GM12878 (cell line): Measurements from ENCODE around the gene RPL18. TPM values are rescaled to one million over a fixed set of nuclear protein-coding genes. Genes with fewer than 3 reads are reported as not detected.

ENCODE experiments used
- CTCF ChIP-seq, 3 experiments: IDR thresholded peaks in 2 of 3; conservative IDR thresholded peaks in 1 of 3; 2 replicates each; pipeline ENCODE4 v1.5.1; 2011; ENCODE audit warnings: low read depth in 3 of 3, low read length in 3 of 3, mild to moderate bottlenecking in 3 of 3, control low read depth in 2 of 3, moderate library complexity in 2 of 3, inconsistent platforms in 1 of 3, mixed read lengths in 1 of 3; ENCODE audit not compliant: control insufficient read depth in 2 of 3, insufficient read depth in 1 of 3; ENCODE audit errors: extremely low read depth in 1 of 3
- E4F1 ChIP-seq: fragments of 450-650 bp; IDR thresholded peaks from 2 replicates; pipeline ENCODE4 v1.6.1; 2018; ENCODE audit warnings: borderline replicate concordance, mild to moderate bottlenecking; ENCODE audit not compliant: partially characterized antibody
- ESRRA ChIP-seq: IDR thresholded peaks from 2 replicates; pipeline ENCODE4 v1.6.1; 2012; ENCODE audit warnings: mild to moderate bottlenecking, low read length, improper control_type of control experiment
- IKZF1 ChIP-seq: fragments of 450-650 bp; conservative IDR thresholded peaks from 2 replicates; pipeline ENCODE4 v1.6.1; 2017; ENCODE audit warnings: antibody characterized with exemption, mild to moderate bottlenecking
- IKZF2 ChIP-seq, 2 experiments: fragments of 450-650 bp; IDR thresholded peaks; 2 replicates each; pipeline ENCODE4 v1.6.1; 2017; ENCODE audit warnings: mild to moderate bottlenecking in 2 of 2, moderate library complexity in 2 of 2
- KLF5 ChIP-seq: fragments of 450-650 bp; IDR thresholded peaks from 2 replicates; pipeline ENCODE4 v1.6.1; 2014; ENCODE audit warnings: mild to moderate bottlenecking; ENCODE audit not compliant: partially characterized antibody
- LARP7 ChIP-seq: fragments of 450-650 bp; IDR thresholded peaks from 2 replicates; pipeline ENCODE4 v1.6.1; 2017; ENCODE audit warnings: mild to moderate bottlenecking
- MEF2A ChIP-seq: IDR thresholded peaks from 2 replicates; pipeline ENCODE4 v1.6.1; 2011; ENCODE audit warnings: low read depth, mild to moderate bottlenecking, low read length, moderate library complexity; ENCODE audit not compliant: insufficient read depth
- MEF2B ChIP-seq: fragments of 450-650 bp; IDR thresholded peaks from 2 replicates; pipeline ENCODE4 v1.6.1; 2018; ENCODE audit warnings: mild to moderate bottlenecking, moderate library complexity; ENCODE audit not compliant: partially characterized antibody, poor library complexity, severe bottlenecking
- MTA2 ChIP-seq: fragments of 450-650 bp; IDR thresholded peaks from 2 replicates; pipeline ENCODE4 v1.6.1; 2016; ENCODE audit warnings: low read depth, mild to moderate bottlenecking, moderate library complexity
- MYB ChIP-seq: fragments of 150-350 bp; IDR thresholded peaks from 2 replicates; pipeline ENCODE4 v1.6.1; 2014; ENCODE audit warnings: mild to moderate bottlenecking, low read depth, low read length, borderline replicate concordance
- MYC ChIP-seq: IDR thresholded peaks from 2 replicates; pipeline ENCODE4 v1.6.1; 2011; ENCODE audit warnings: mild to moderate bottlenecking, low read length, moderate library complexity, inconsistent platforms; ENCODE audit not compliant: insufficient read depth, insufficient replicate concordance, insufficient read length, severe bottlenecking
- NBN ChIP-seq: fragments of 450-650 bp; IDR thresholded peaks from 2 replicates; pipeline ENCODE4 v1.6.1; 2016
- NFIC ChIP-seq: IDR thresholded peaks from 2 replicates; pipeline ENCODE4 v1.6.1; 2012; ENCODE audit warnings: low read depth, mild to moderate bottlenecking, inconsistent platforms, low read length, moderate library complexity
- NFYB ChIP-seq: IDR thresholded peaks from 2 replicates; pipeline ENCODE4 v1.6.1; 2011; ENCODE audit warnings: low read depth, mild to moderate bottlenecking, low read length, improper control_type of control experiment, moderate library complexity; ENCODE audit not compliant: insufficient read depth
- PML ChIP-seq: IDR thresholded peaks from 2 replicates; pipeline ENCODE4 v1.6.1; 2012; ENCODE audit warnings: low read length, inconsistent platforms
- POU2F2 ChIP-seq: IDR thresholded peaks from 3 replicates; pipeline ENCODE4 v1.6.1; 2011; ENCODE audit warnings: low read depth, mild to moderate bottlenecking, low read length, borderline replicate concordance
- RBBP5 ChIP-seq: fragments of 200-600 bp; sonication (generic); conservative IDR thresholded peaks from 2 replicates; pipeline ENCODE4 v1.6.1; 2016
- RCOR1 ChIP-seq: conservative IDR thresholded peaks from 2 replicates; pipeline ENCODE4 v1.6.1; 2012; ENCODE audit warnings: low read depth, low read length, improper control_type of control experiment
- SREBF2 ChIP-seq: IDR thresholded peaks from 2 replicates; pipeline ENCODE4 v1.6.1; 2012; ENCODE audit warnings: mild to moderate bottlenecking, low read length
- STAT1 ChIP-seq: fragments of 450-650 bp; conservative IDR thresholded peaks from 2 replicates; pipeline ENCODE4 v1.6.1; 2014; ENCODE audit warnings: antibody characterized with exemption, mild to moderate bottlenecking
- TBL1XR1 ChIP-seq: IDR thresholded peaks from 2 replicates; pipeline ENCODE4 v1.6.1; 2012; ENCODE audit warnings: low read depth, low read length, improper control_type of control experiment
- TCF3 ChIP-seq: IDR thresholded peaks from 2 replicates; pipeline ENCODE4 v1.6.1; 2012; ENCODE audit warnings: low read depth, mild to moderate bottlenecking, low read length, borderline replicate concordance; ENCODE audit not compliant: insufficient read depth
- ZBTB33 ChIP-seq: fragments of 450-650 bp; IDR thresholded peaks from 2 replicates; pipeline ENCODE4 v1.6.1; 2017; ENCODE audit warnings: mild to moderate bottlenecking
- ZNF274 ChIP-seq: IDR thresholded peaks from one replicate; pipeline ENCODE4 v1.8.0; 2011; ENCODE audit not compliant: insufficient read length, insufficient read depth
- polyA plus RNA-seq, 11 experiments: library from polyadenylated mRNA; depleted of rRNA in 4 of 11; unstranded in 6 of 11; stranded (reverse) in 5 of 11; fragments of >200 nt; fragmentation: Nextera tagmentation in 4 of 11; fragmentation: Illumina TruSeq in 1 of 11; extraction: Ambion mirVana in 4 of 11; extraction: Trizol in 1 of 11; gene quantifications; 1 replicate in 1 of 11; 2 replicates in 10 of 11; pipeline versions ENCODE4 v1.2.1 to v1.2.3, GENCODE V29; 2011 to 2016; ENCODE audit warnings: inconsistent platforms in 2 of 11, missing spikeins in 2 of 11, low read depth in 1 of 11
- total RNA-seq, 4 experiments: library from RNA; depleted of rRNA in 3 of 4; stranded (reverse); fragments of >200 nt in 3 of 4; fragmentation: Illumina TruSeq in 1 of 4; extraction: Trizol in 1 of 4; gene quantifications; 2 replicates each; pipeline versions ENCODE4 v1.2.1 to v1.2.3, GENCODE V29; 2013 to 2021

Gene RPL18
- total and polyA plus RNA-seq, 10 of the 15 experiments (the other 5 are each of a cell fraction or from before 2014, with no cell fraction given) = 393 to 4,267 (median 2,019) TPM

GRCh38 chr19:48627201-48627864, 8.4 kb upstream of the RPL18 start (continued):
- TF ChIP-seq NFIC (no peak), CTCF (IDR thresholded peaks at IDR 0.05 in 2 of 3, conservative IDR thresholded peaks at IDR 0.05 in 1 of 3; ENCODE audit: control insufficient read depth in 2 of 3, extremely low read depth in 1 of 3, insufficient read depth in 1 of 3, low read depth in 3 of 3, low read length in 3 of 3) (no peak), PML (no peak), MEF2B (peak; percentile 52), LARP7 (no peak), IKZF2 (IDR thresholded peaks at IDR 0.05) (peak; percentile 79 to 81), IKZF1 (peak; percentile 82; the same call in 1 of the 2 replicates), MEF2A (no peak), RCOR1 (no peak), MTA2 (peak; percentile 71), NBN (0 out of 2 replicates have a peak, but pooled peaks have one; percentile 58), STAT1 (no peak), RBBP5 (no peak), MYB (no peak), ZBTB33 (no peak), TBL1XR1 (no peak), NFYB (no peak), MYC (no peak), SREBF2 (no peak), ESRRA (no peak), TCF3 (no peak), POU2F2 (no peak), KLF5 (no peak), E4F1 (no peak), ZNF274 (no peak)
